ENCODE data around the gene NR2F2.

GRCh38 chr15:96336596-96337364, 6.3 kb downstream of the NR2F2 start:
- no peak for TF ChIP-seq GATA3 (IDR thresholded peaks at IDR 0.05; ENCODE audit: low read depth, low read length)
- TF ChIP-seq GATA2 (IDR thresholded peaks at IDR 0.05; ENCODE audit: low read depth, low read length) = no peak

Data from SH-SY5Y (cell line).